Caco-2 (cell line): ENCODE results near the gene CCDC85C. TPM values are rescaled to one million over a fixed set of nuclear protein-coding genes. Genes with fewer than 3 reads are reported as not detected.

Experiments
- BruUV-seq: library from RNA; stranded (reverse); fragments of 400-500 nt; replicated peaks from 2 replicates; lab custom pipeline; 2021; lab: Mats Ljungman, UMichigan
- CTCF ChIA-PET: fragments of 300-600 bp; sonication (Branson Sonifier 250); formaldehyde crosslinking; loops from one replicate; lab custom pipeline; 2022; ENCODE audit warnings: antibody characterized with exemption; lab: Charles Lee
- POLR2A ChIA-PET: fragments of 300-600 bp; sonication (Branson Sonifier 250); formaldehyde crosslinking; loops from one replicate; lab custom pipeline; 2022; ENCODE audit warnings: antibody characterized with exemption; lab: Charles Lee
- DNase-seq, 2 experiments: peaks; one replicate each; pipeline versions ENCODE4 v3.0.0 to v3.0.0-alpha.2; 2020 to 2022
- H3K27me3 ChIP-seq: replicated peaks from 2 replicates; pipeline ENCODE4 v1.6.0; 2011; ENCODE audit warnings: low read length; ENCODE audit not compliant: control insufficient read depth, insufficient read depth
- H3K36me3 ChIP-seq: 2 replicates; pipeline ENCODE4 v1.5.1; 2011; ENCODE audit warnings: low read length; ENCODE audit not compliant: control insufficient read depth, insufficient read depth
- H3K4me1 ChIP-seq: fragments of 250-450 bp; sonication (Bioruptor Pico); 2 replicates; pipeline ENCODE4 v1.5.1; 2020; ENCODE audit warnings: mild to moderate bottlenecking
- H3K4me3 ChIP-seq: 2 replicates; pipeline ENCODE4 v1.5.1; 2011; ENCODE audit warnings: low read depth, mild to moderate bottlenecking, control low read depth, low read length
- H3K9me3 ChIP-seq: fragments of 250-450 bp; sonication (Bioruptor Pico); 2 replicates; pipeline ENCODE4 v1.5.1; 2020; ENCODE audit warnings: mild to moderate bottlenecking, moderate library complexity
- H3K27ac Mint-ChIP-seq: one replicate; pipeline ENCODE4 v1.8.0; 2022; ENCODE audit warnings: mixed read lengths; ENCODE audit not compliant: unreplicated experiment
- H3K27me3 Mint-ChIP-seq: one replicate; pipeline ENCODE4 v1.8.0; 2022; ENCODE audit warnings: mixed read lengths; ENCODE audit not compliant: insufficient read depth, unreplicated experiment
- H3K36me3 Mint-ChIP-seq: one replicate; pipeline ENCODE4 v1.8.0; 2022; ENCODE audit warnings: mild to moderate bottlenecking, mixed read lengths; ENCODE audit not compliant: insufficient read depth, unreplicated experiment
- H3K4me1 Mint-ChIP-seq: one replicate; pipeline ENCODE4 v1.8.0; 2022; ENCODE audit warnings: low read depth, mixed read lengths; ENCODE audit not compliant: unreplicated experiment
- H3K4me3 Mint-ChIP-seq: one replicate; pipeline ENCODE4 v1.8.0; 2022; ENCODE audit warnings: mild to moderate bottlenecking, moderate library complexity, mixed read lengths; ENCODE audit not compliant: unreplicated experiment
- H3K9me3 Mint-ChIP-seq: one replicate; pipeline ENCODE4 v1.8.0; 2022; ENCODE audit warnings: mixed read lengths; ENCODE audit not compliant: unreplicated experiment
- intact Hi-C: fragments of 100-400 bp; cut with micrococcal nuclease; formaldehyde crosslinking; loops from one replicate; pipeline ENCODE4 v1.10.0; 2022; ENCODE audit not compliant: unreplicated experiment
- total RNA-seq: library from RNA; stranded (reverse); gene quantifications from 2 replicates; pipeline ENCODE4 v1.2.3, GENCODE V29; 2022
- TF ChIP-seq, protein P1 (sequence below), 2 experiments: fragments of 200-600 bp in 1 of 2; IDR thresholded peaks; 1 replicate in 1 of 2; 2 replicates in 1 of 2; pipeline versions ENCODE4 v1.5.1 to v1.8.0; 2011 to 2022; ENCODE audit warnings: antibody characterized with exemption in 1 of 2, control low read depth in 1 of 2, inconsistent platforms in 1 of 2, low read depth in 1 of 2, low read length in 1 of 2, mild to moderate bottlenecking in 1 of 2, moderate library complexity in 1 of 2; ENCODE audit not compliant: insufficient read depth in 1 of 2, severe bottlenecking in 1 of 2, unreplicated experiment in 1 of 2

Gene CCDC85C
- total RNA-seq, 1 experiment from 2014 or later: 76.2 TPM

- DNase-seq: no peak
- ChIA-PET CTCF (no interaction called here), POLR2A (no interaction called here)
- H3K36me3 Mint-ChIP-seq: peaks cover 10% of the 10 kb centered on the region
- intact Hi-C loops: no loop called here
- H3K9me3 Mint-ChIP-seq: no peaks in the 10 kb centered on the region
- H3K4me1 Mint-ChIP-seq: peaks cover 10% of the 10 kb centered on the region
- Histone ChIP-seq H3K36me3 (no peaks in the 10 kb centered on the region; the same call in 1 of the 2 replicates), H3K27me3 (no peaks in the 10 kb centered on the region), H3K9me3 (no peaks in the 10 kb centered on the region), H3K4me1 (peaks cover 3% of the 10 kb centered on the region), H3K4me3 (no peak overlapping the region)
- H3K4me3 Mint-ChIP-seq: no peak overlapping the region
- no TSS peak for BruUV-seq
- no peak overlapping the region for H3K27ac Mint-ChIP-seq
- H3K27me3 Mint-ChIP-seq: no peaks in the 10 kb centered on the region
- TF ChIP-seq, protein P1, sequence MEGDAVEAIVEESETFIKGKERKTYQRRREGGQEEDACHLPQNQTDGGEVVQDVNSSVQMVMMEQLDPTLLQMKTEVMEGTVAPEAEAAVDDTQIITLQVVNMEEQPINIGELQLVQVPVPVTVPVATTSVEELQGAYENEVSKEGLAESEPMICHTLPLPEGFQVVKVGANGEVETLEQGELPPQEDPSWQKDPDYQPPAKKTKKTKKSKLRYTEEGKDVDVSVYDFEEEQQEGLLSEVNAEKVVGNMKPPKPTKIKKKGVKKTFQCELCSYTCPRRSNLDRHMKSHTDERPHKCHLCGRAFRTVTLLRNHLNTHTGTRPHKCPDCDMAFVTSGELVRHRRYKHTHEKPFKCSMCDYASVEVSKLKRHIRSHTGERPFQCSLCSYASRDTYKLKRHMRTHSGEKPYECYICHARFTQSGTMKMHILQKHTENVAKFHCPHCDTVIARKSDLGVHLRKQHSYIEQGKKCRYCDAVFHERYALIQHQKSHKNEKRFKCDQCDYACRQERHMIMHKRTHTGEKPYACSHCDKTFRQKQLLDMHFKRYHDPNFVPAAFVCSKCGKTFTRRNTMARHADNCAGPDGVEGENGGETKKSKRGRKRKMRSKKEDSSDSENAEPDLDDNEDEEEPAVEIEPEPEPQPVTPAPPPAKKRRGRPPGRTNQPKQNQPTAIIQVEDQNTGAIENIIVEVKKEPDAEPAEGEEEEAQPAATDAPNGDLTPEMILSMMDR (IDR thresholded peaks at IDR 0.05; ENCODE audit: insufficient read depth in 1 of 2, low read depth in 1 of 2, low read length in 1 of 2, severe bottlenecking in 1 of 2, unreplicated experiment in 1 of 2): no peak
Observed at GRCh38 chr14:99586761-99587459, 17.1 kb downstream of the CCDC85C start.

GRCh38 chr14:99586054-99586760 is 17.8 kb downstream of the CCDC85C start:
- Histone ChIP-seq H3K36me3 (no peaks in the 10 kb centered on the region; the same call in 1 of the 2 replicates), H3K4me3 (no peak overlapping the region), H3K27me3 (no peaks in the 10 kb centered on the region), H3K4me1 (peaks cover 10% of the 10 kb centered on the region), H3K9me3 (no peaks in the 10 kb centered on the region)
- Mint-ChIP-seq H3K27me3 (no peaks in the 10 kb centered on the region), H3K36me3 (peaks cover 10% of the 10 kb centered on the region), H3K27ac (no peak overlapping the region), H3K4me1 (peaks cover 8% of the 10 kb centered on the region), H3K9me3 (no peaks in the 10 kb centered on the region), H3K4me3 (no peak overlapping the region)
- intact Hi-C loops: no loop called here
- TF ChIP-seq, protein P1 (IDR thresholded peaks at IDR 0.05; ENCODE audit: insufficient read depth in 1 of 2, low read depth in 1 of 2, low read length in 1 of 2, severe bottlenecking in 1 of 2, unreplicated experiment in 1 of 2): no peak
- DNase-seq: no peak
- ChIA-PET POLR2A (no interaction called here), CTCF (no interaction called here)
- BruUV-seq: no TSS peak

DNA sequence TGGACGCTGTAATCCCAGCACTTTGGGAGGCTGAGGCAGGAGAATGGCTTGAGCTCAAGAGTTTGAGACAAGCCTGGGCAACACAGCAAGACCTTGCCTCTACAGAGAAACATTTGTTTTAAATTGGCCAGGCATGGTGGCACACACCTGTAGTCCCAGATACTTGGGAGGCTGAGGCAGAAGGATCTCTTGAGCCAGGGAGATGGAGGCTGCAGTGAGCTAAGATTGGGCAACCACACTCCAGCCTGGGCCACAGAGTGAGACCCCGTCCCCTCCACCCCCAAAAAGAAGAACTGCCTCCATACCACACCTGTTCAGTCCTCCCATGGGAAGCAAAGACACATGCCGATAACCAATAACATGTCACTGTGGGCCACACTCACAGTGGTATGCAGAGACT is 19.2 kb downstream of the CCDC85C start:
- intact Hi-C loops: no loop called here
- no peaks in the 10 kb centered on the region for H3K27me3 ChIP-seq
- POLR2A ChIA-PET: no interaction called here
- DNase-seq: no peak
- Mint-ChIP-seq H3K9me3 (no peaks in the 10 kb centered on the region), H3K27me3 (no peaks in the 10 kb centered on the region), H3K4me3 (no peak overlapping the region), H3K4me1 (peaks cover 15% of the 10 kb centered on the region), H3K27ac (no peak overlapping the region), H3K36me3 (peaks cover 17% of the 10 kb centered on the region)
- no peak overlapping the region for H3K4me3 ChIP-seq
- no peaks in the 10 kb centered on the region; the same call in 1 of the 2 replicates for H3K36me3 ChIP-seq
- TF ChIP-seq, protein P1 (IDR thresholded peaks at IDR 0.05; ENCODE audit: insufficient read depth in 1 of 2, low read depth in 1 of 2, low read length in 1 of 2, severe bottlenecking in 1 of 2, unreplicated experiment in 1 of 2): no peak
- BruUV-seq: no TSS peak
- H3K9me3 ChIP-seq: no peaks in the 10 kb centered on the region
- CTCF ChIA-PET: interaction anchor here (0.6 kb wide), 1 partner anchor 20 kb away, joined by 3 read pairs; no protein-coding TSS in a partner anchor
- peaks cover 18% of the 10 kb centered on the region for H3K4me1 ChIP-seq
